ENCODE results near the gene MYORG. TPM values are rescaled to one million over a fixed set of nuclear protein-coding genes. Genes with fewer than 3 reads are reported as not detected.

MYORG gene
- 0.66 and 1.2 TPM in 2 replicates for total RNA-seq

DNA sequence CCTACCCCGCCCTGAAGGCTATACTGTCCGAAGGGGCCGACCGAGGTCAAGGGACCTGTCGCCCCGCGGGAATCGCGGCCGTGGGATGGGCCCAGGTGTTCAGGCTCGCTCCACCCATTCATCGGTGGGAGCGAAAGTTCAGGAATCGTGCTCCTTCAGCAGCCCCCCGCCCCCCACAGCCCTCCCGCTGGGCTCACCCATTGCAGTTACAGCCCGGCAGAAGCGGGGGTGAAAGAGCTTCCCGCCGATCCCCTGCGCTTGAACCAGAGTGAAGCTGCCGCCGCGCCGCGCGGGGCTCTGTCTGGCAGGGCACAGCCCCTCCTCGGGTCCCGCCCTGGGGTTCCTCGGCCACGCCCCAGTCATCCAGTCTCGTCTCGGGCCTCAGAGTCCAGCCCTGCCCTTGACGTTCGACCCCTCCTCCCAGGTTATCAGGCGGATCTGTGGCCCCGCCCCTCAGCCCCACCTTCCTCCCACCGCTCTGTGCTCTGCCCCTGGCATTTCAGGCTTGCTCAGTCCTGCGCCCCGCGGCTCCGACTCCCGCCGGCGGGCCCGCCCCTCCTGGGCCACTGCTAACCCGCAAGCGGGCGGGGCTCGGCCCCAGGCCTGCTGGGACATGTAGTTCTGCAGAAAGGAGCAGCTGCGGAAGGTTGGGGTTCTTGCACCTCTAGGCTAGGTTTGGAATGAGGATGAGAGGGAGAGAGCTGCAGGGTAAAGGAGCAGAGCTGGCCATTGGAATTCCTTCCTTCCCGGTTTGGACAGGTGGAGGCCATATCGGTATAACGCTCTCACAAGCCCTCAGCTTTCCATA lies at the start of gene MYORG:
Gene MYORG (minus strand): TSS at position 303 of the 808 bp plus-strand sequence. CDS start 3,955 bp downstream, outside the sequence.

DNA sequence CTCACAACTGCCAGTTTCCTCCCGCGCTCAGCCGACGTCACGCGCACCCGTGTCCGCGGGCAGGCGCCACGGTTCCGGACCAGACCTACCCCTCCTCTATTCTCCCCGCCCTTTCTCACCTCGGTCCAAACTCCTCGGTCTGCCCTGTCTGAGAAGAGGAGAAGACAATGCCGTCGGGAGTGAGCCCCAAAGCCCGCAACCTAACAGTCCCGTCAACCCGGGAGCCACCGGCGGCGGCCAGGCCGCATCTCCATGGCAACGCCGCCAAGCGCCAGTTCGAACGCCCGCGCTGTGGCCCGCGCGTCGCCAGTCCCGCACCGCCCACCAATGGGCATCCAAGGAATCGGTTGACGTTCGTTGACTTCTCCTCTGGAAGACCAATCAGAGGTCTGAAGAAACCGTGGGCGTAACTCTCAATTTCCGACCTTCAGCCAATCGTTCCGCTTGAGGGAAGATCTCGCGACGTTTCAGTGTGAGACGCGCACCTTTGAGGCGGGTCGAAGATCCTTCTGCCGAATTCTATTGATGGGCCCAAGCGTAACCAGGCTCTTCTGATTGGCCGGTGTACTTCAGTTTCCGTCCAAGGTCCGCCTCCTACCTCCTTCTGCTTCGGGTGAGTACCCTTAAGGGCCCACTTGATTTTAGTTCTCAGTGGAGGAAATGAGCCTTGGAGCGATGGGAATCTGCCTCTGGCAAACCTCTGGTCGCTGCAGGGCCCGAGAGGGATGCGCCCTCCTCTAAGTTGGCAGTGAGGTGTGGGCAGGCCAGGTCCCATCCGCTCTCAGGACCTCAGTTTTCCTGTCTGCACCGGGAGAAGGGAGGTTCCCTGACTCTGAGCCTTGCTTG lies 47.5 kb downstream of the MYORG start, which contains the start of the genes KIF24 and NUDT2:
Gene KIF24 (minus strand): TSS at position 282 of the 846 bp plus-strand sequence. CDS start 17,922 bp downstream, outside the sequence.
Gene NUDT2 (plus strand): TSS at position 583 of the 846 bp plus-strand sequence. CDS start 9,471 bp downstream, outside the sequence.

Other genes with a start within 250 kb of the MYORG start
- gene UBAP1, start 197.9 kb downstream of the MYORG start, total RNA-seq: 28.6 and 33.0 TPM in 2 replicates
- 1.4 and 5.2 TPM in 2 replicates for gene KIF24, start 47.6 kb downstream of the MYORG start, total RNA-seq
- 38.8 and 57.7 TPM in 2 replicates for gene NUDT2, start 47.3 kb downstream of the MYORG start, total RNA-seq
- 6.6 and 8.5 TPM in 2 replicates for gene FAM219A, start 81.7 kb upstream of the MYORG start, total RNA-seq
- gene DNAI1, start 81.9 kb upstream of the MYORG start, total RNA-seq: 0.11 and 0.12 TPM in 2 replicates
- gene ENHO, start 146.1 kb upstream of the MYORG start, total RNA-seq: not detected in 2 replicates
- not detected in 2 replicates for gene CNTFR, start 212.8 kb upstream of the MYORG start, total RNA-seq
- 28.7 and 30.6 TPM in 2 replicates for gene RPP25L, start 235.2 kb upstream of the MYORG start, total RNA-seq
- 98.2 and 136 TPM in 2 replicates for gene DCTN3, start 243.6 kb upstream of the MYORG start, total RNA-seq